Memory B cell (primary cell): ENCODE measurements around the gene FAM114A1.

Experiments used
- ATAC-seq: fragments of 150-1000 bp; cut with Tn5 transposase; 2 replicates; pipeline ENCODE4 v1.10.0; 2021; ENCODE audit warnings: low read depth, mild to moderate bottlenecking, moderate library complexity
- DNase-seq, 2 donors: peaks; one replicate each; pipeline ENCODE4 v3.0.0; 2022; ENCODE audit warnings: low spot score in 2 of 2
- H3K27ac Mint-ChIP-seq: one replicate; pipeline ENCODE4 v1.8.0; 2022; ENCODE audit warnings: mild to moderate bottlenecking, moderate library complexity, mixed read lengths
- H3K27me3 Mint-ChIP-seq: one replicate; pipeline ENCODE4 v1.8.0; 2022; ENCODE audit warnings: mixed read lengths
- H3K36me3 Mint-ChIP-seq: one replicate; pipeline ENCODE4 v1.8.0; 2022; ENCODE audit warnings: mild to moderate bottlenecking, mixed read lengths
- H3K4me1 Mint-ChIP-seq: one replicate; pipeline ENCODE4 v1.8.0; 2022; ENCODE audit warnings: mixed read lengths
- H3K4me3 Mint-ChIP-seq: one replicate; pipeline ENCODE4 v1.8.0; 2022; ENCODE audit warnings: mild to moderate bottlenecking, moderate library complexity, mixed read lengths
- H3K9me3 Mint-ChIP-seq: one replicate; pipeline ENCODE4 v1.8.0; 2022; ENCODE audit warnings: mixed read lengths

FAM114A1 gene

GRCh38 chr4:38837849-38838248, 29.8 kb upstream of the FAM114A1 start:
- no peak for ATAC-seq
- H3K4me3 Mint-ChIP-seq, result no peak overlapping the region
- peaks cover 29% of the 10 kb centered on the region for H3K4me1 Mint-ChIP-seq
- H3K27me3 Mint-ChIP-seq, result no peaks in the 10 kb centered on the region
- no peak for DNase-seq
- peaks cover 66% of the 10 kb centered on the region for H3K36me3 Mint-ChIP-seq
- peaks cover 27% of the 10 kb centered on the region for H3K9me3 Mint-ChIP-seq
- H3K27ac Mint-ChIP-seq, result peak overlapping the region; percentile 83

GRCh38 chr4:38842994-38843393, 24.6 kb upstream of the FAM114A1 start:
- Mint-ChIP-seq H3K4me1 (peaks cover 37% of the 10 kb centered on the region), H3K27ac (peak overlapping the region; percentile 75), H3K27me3 (no peaks in the 10 kb centered on the region), H3K9me3 (peaks cover 6% of the 10 kb centered on the region), H3K4me3 (no peak overlapping the region), H3K36me3 (peaks cover 57% of the 10 kb centered on the region)
- DNase-seq, result no peak
- ATAC-seq, result no peak

DNA sequence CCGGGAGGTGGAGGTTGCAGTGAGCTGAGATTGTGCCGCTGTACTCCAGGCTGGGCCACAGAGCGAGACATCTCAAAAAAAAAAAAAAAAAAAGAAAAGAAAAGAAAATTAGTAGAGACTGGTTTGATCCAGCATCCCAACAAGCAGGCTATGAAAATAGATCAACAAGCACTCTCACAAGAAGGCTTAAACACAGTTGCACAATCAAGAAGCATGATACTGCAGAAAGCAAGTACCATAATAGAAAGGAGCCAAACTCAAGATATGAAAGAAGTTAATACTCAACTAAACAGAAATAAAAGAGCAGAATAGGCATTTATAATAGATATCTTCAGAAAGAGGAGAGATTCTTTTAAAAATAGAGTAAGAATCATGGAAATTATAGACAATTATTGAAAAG, 21.6 kb upstream of the FAM114A1 start:
- no peak for DNase-seq

DNA sequence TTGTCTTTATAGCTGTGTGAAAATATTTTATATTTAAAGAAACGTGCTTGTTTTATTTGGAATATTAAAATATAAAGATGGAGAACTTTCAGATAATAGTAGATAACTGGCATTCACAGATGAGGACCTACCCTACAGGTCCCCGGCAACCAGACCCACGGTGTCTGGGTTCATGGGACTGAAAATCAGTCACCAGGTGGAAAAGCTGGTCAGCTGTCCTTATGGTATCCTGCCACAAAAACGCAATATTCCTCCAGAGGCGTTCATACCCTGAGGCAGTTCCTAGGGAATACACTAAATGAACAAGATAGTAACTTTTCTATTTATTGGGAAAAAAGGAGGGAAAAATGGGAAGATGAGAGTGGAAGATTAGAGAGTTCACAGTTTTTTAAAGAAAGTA, 12.1 kb upstream of the FAM114A1 start:
- H3K4me3 Mint-ChIP-seq, result peak overlapping the region; percentile 83
- DNase-seq (no peak), ATAC-seq (no peak)
- peaks cover 12% of the 10 kb centered on the region for H3K36me3 Mint-ChIP-seq
- H3K27me3 Mint-ChIP-seq, result no peaks in the 10 kb centered on the region
- peak overlapping the region; percentile 97 for H3K27ac Mint-ChIP-seq
- H3K4me1 Mint-ChIP-seq, result peaks cover 24% of the 10 kb centered on the region
- H3K9me3 Mint-ChIP-seq, result no peaks in the 10 kb centered on the region

More for the DNA sequence above, 21.6 kb upstream of the FAM114A1 start:
- H3K9me3 Mint-ChIP-seq, result peaks cover 9% of the 10 kb centered on the region
- H3K27ac Mint-ChIP-seq, result peak overlapping the region; percentile 89
- peaks cover 66% of the 10 kb centered on the region for H3K36me3 Mint-ChIP-seq
- no peak overlapping the region for H3K4me3 Mint-ChIP-seq
- H3K4me1 Mint-ChIP-seq, result peaks cover 37% of the 10 kb centered on the region
- H3K27me3 Mint-ChIP-seq, result no peaks in the 10 kb centered on the region
- no peak for ATAC-seq

GRCh38 chr4:38856046-38856445, 11.6 kb upstream of the FAM114A1 start:
- DNase-seq, result peak in 1 of 2 donors; percentile 32
- peaks cover 30% of the 10 kb centered on the region for H3K4me1 Mint-ChIP-seq

GRCh38 chr4:38856524-38857337, 10.9 kb upstream of the FAM114A1 start, which contains the start of gene TLR6:
TSS of gene TLR6 (minus strand) at chr4:38856817. CDS start at chr4:38829473, 27,344 bp downstream.
- Mint-ChIP-seq H3K4me1 (peaks cover 33% of the 10 kb centered on the region), H3K9me3 (no peaks in the 10 kb centered on the region), H3K27ac (peak within 1 kb of the TSS; percentile 97), H3K36me3 (peaks cover 4% of the 10 kb centered on the region), H3K4me3 (peak within 1 kb of the TSS; percentile 83), H3K27me3 (no peaks in the 10 kb centered on the region)
- DNase-seq (peak; percentile 61 to 73), ATAC-seq (peak; percentile 46)

More at GRCh38 chr4:38856046-38856445, 11.6 kb upstream of the FAM114A1 start:
- peak overlapping the region; percentile 83 for H3K4me3 Mint-ChIP-seq
- no peaks in the 10 kb centered on the region for H3K9me3 Mint-ChIP-seq
- peak overlapping the region; percentile 97 for H3K27ac Mint-ChIP-seq
- peak; percentile 67 for ATAC-seq
- peaks cover 10% of the 10 kb centered on the region for H3K36me3 Mint-ChIP-seq
- no peaks in the 10 kb centered on the region for H3K27me3 Mint-ChIP-seq

DNA sequence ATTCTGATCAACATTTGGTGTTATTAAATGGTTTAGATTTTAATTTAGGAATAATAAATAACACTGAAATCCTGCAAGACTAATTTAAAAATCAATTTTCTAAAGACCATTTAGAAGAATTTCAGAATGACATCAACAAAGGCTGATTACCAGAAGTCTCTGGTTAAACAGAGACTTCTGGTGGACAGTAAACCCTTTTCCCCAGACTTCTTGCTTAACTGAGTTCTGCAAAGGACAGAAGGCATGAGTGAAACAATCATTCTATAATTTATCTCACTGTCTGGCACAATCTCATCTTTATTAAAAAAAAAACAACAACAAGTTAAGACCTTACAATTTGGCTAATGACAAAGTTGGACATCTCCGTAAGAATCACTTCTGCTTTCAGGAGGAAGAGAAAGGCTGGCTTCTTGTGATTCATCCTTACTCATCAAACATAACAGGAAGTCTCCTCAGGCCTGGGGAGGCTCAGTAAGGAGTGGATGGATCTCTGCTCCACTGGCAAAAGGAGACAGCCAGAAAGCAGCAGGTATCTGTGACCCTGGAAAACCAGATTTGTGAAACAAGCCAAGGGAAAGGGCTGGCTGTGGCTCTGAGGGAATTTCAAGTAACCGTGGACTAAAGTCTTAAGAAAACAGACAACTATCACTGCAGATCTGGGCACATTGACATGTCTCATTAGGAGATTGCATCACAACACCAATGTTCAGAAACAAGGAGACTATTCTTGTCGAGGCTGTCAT, 10.1 kb upstream of the FAM114A1 start:
- peak; percentile 66 for ATAC-seq
- peak overlapping the region; percentile 59 for H3K4me3 Mint-ChIP-seq
- DNase-seq, result peak in 1 of 2 donors; percentile 30
- H3K4me1 Mint-ChIP-seq, result peaks cover 33% of the 10 kb centered on the region
- no peaks in the 10 kb centered on the region for H3K36me3 Mint-ChIP-seq
- no peaks in the 10 kb centered on the region for H3K27me3 Mint-ChIP-seq
- H3K27ac Mint-ChIP-seq, result peak overlapping the region; percentile 81
- H3K9me3 Mint-ChIP-seq, result no peaks in the 10 kb centered on the region

DNA sequence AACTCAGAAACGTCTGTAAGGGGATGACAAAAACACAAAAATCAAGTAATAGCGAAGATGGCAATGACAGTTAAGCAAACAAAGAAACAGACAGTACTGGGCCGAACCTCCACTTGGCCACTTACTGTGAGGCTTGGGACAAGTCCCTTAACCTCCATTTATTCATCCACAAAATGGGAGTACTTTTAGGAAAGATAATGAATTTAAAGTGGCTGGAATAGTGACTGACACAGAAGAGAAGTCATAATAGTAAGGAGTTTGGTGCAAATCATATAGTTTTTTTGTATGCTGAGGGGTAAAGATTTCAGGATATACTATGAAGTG, 9.5 kb upstream of the FAM114A1 start:
- H3K27ac Mint-ChIP-seq, result peak overlapping the region; percentile 81
- no peaks in the 10 kb centered on the region for H3K27me3 Mint-ChIP-seq
- H3K4me1 Mint-ChIP-seq, result peaks cover 33% of the 10 kb centered on the region
- no peaks in the 10 kb centered on the region for H3K9me3 Mint-ChIP-seq
- no peaks in the 10 kb centered on the region for H3K36me3 Mint-ChIP-seq
- H3K4me3 Mint-ChIP-seq, result peak overlapping the region; percentile 59
- DNase-seq (no peak), ATAC-seq (no peak)

DNA sequence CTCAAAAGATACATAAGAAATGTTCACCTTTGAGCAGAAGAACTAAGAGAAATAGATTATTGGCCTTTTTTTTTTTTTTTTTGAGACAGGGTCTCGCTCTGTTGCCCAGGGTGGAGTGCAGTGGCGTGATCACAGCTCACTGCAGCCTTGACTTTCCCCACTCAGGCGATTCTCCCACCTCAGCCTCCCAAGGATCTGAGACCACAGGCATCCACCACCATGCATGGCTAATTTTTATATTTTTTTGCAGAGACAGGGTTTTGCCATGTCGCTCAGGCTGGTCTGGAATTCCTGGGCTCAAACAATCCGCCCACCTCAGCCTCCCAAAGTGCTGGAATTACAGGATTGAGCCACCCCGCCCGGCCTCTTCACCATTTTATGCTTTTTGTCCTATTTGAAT, 8.1 kb upstream of the FAM114A1 start:
- Mint-ChIP-seq H3K36me3 (no peaks in the 10 kb centered on the region), H3K9me3 (no peaks in the 10 kb centered on the region), H3K27me3 (no peaks in the 10 kb centered on the region), H3K4me3 (no peak overlapping the region), H3K27ac (no peak overlapping the region), H3K4me1 (peaks cover 31% of the 10 kb centered on the region)
- ATAC-seq (no peak), DNase-seq (no peak)

- ATAC-seq (peak; percentile 61), DNase-seq (peak; percentile 41 to 62)
- no peaks in the 10 kb centered on the region for H3K9me3 Mint-ChIP-seq
- no peaks in the 10 kb centered on the region for H3K27me3 Mint-ChIP-seq
- H3K4me3 Mint-ChIP-seq, result no peak overlapping the region
- H3K4me1 Mint-ChIP-seq, result peaks cover 34% of the 10 kb centered on the region
- no peaks in the 10 kb centered on the region for H3K36me3 Mint-ChIP-seq
- H3K27ac Mint-ChIP-seq, result peak overlapping the region; percentile 32
These were observed 6.7 kb upstream of the FAM114A1 start for GRCh38 chr4:38860788-38861424.

DNA sequence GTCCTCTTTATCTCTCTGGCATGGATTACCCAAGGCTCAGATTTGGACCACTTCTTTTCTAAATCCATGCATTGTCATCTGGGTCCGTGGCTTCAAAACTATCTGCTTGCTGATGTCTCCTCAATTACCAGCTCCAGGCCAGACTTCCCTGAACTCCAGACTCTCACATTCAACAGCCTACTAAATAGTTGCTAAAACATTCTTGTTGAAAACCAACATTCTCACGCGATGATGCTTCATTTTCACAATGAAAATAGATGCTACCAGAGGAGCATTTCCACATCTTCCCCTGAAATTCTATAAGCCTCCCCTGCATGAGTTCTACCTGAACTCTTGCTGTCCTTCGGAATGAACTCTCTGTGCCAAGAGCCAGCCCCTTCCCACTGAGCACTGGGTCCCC, 5.8 kb upstream of the FAM114A1 start:
- Mint-ChIP-seq H3K4me1 (peaks cover 32% of the 10 kb centered on the region), H3K4me3 (no peak overlapping the region), H3K27ac (no peak overlapping the region), H3K27me3 (no peaks in the 10 kb centered on the region), H3K36me3 (no peaks in the 10 kb centered on the region), H3K9me3 (no peaks in the 10 kb centered on the region)
- ATAC-seq (no peak), DNase-seq (no peak)

DNA sequence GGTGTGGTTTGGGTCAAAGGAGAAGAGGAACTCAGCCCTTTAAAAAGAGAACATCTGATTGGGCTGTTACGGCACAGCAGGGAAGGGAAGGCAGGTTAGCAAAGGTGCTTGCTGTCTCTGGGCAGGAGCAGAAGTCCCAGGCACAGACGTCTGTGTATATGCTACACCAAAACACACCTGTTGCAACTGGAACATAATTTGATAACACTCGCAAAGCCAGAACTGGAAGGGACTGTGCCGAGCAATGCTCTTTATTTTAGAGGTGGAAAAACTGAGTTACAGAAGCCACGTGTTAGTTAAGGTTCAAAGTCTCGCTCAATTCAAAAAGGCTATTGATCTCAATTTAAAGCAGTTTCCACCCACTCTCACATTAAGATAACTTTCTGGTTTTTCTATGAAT, 2.2 kb upstream of the FAM114A1 start:
- peaks cover 30% of the 10 kb centered on the region for H3K4me1 Mint-ChIP-seq
- no peak overlapping the region for H3K27ac Mint-ChIP-seq
- ATAC-seq (no peak), DNase-seq (no peak)
- H3K9me3 Mint-ChIP-seq, result no peaks in the 10 kb centered on the region
- H3K4me3 Mint-ChIP-seq, result no peak overlapping the region
- H3K27me3 Mint-ChIP-seq, result no peaks in the 10 kb centered on the region
- no peaks in the 10 kb centered on the region for H3K36me3 Mint-ChIP-seq

GRCh38 chr4:38866973-38867477, 581 bp upstream of the FAM114A1 start:
- peak overlapping the region; percentile 67 for H3K27ac Mint-ChIP-seq
- H3K27me3 Mint-ChIP-seq, result no peaks in the 10 kb centered on the region
- no peaks in the 10 kb centered on the region for H3K9me3 Mint-ChIP-seq
- ATAC-seq, result peak; percentile 30
- no peaks in the 10 kb centered on the region for H3K36me3 Mint-ChIP-seq
- peak overlapping the region; percentile 75 for H3K4me3 Mint-ChIP-seq
- DNase-seq, result no peak
- H3K4me1 Mint-ChIP-seq, result peaks cover 17% of the 10 kb centered on the region
